GM23338 (cell line): ENCODE measurements around the gene PSMB7. TPM values are rescaled to one million over a fixed set of nuclear protein-coding genes. Genes with fewer than 3 reads are reported as not detected.

Experiments
- ATAC-seq: fragments of 200-7000 bp; cut with Tn5 transposase; 3 replicates; pipeline ENCODE4 v1.9.1; 2020
- DNase-seq: peaks from one replicate; pipeline ENCODE4 v3.0.0-alpha.2; 2015; ENCODE audit warnings: low spot score
- H2AFZ ChIP-seq: fragments of 200-600 bp; sonication (generic); 2 replicates; pipeline ENCODE4 v1.8.0; 2016; ENCODE audit warnings: antibody characterized with exemption, mild to moderate bottlenecking, moderate library complexity
- H3F3A ChIP-seq: fragments of 200-600 bp; sonication (generic); replicated peaks from 2 replicates; pipeline ENCODE4 v1.8.0; 2017; ENCODE audit warnings: antibody characterized with exemption, mixed run types, low read depth
- H3K27ac ChIP-seq: fragments of 200-600 bp; sonication (generic); 2 replicates; pipeline ENCODE4 v1.6.1; 2016; ENCODE audit warnings: low read depth
- H3K27me3 ChIP-seq: fragments of 200-600 bp; sonication (generic); 2 replicates; pipeline ENCODE4 v1.8.0; 2016; ENCODE audit warnings: mild to moderate bottlenecking, mixed run types, moderate library complexity; ENCODE audit not compliant: insufficient read depth
- H3K36me3 ChIP-seq: fragments of 200-600 bp; sonication (generic); 2 replicates; pipeline ENCODE4 v1.8.0; 2016; ENCODE audit warnings: mild to moderate bottlenecking; ENCODE audit not compliant: insufficient read depth
- H3K4me1 ChIP-seq: fragments of 200-600 bp; sonication (generic); 2 replicates; pipeline ENCODE4 v1.8.0; 2016; ENCODE audit warnings: mild to moderate bottlenecking, moderate library complexity; ENCODE audit not compliant: insufficient read depth
- H3K4me2 ChIP-seq: fragments of 200-600 bp; sonication (generic); 2 replicates; pipeline ENCODE4 v1.7.1; 2017; ENCODE audit warnings: mixed run types
- H3K4me3 ChIP-seq: fragments of 200-600 bp; sonication (generic); 2 replicates; pipeline ENCODE4 v1.6.1; 2016; ENCODE audit warnings: mixed run types
- H3K79me2 ChIP-seq: fragments of 200-600 bp; sonication (generic); replicated peaks from 2 replicates; pipeline ENCODE4 v1.8.0; 2017; ENCODE audit warnings: mild to moderate bottlenecking; ENCODE audit not compliant: insufficient read depth
- H3K9me2 ChIP-seq: fragments of 200-600 bp; sonication (generic); 2 replicates; pipeline ENCODE4 v1.8.0; 2017; ENCODE audit not compliant: insufficient read depth
- H4K20me1 ChIP-seq: fragments of 200-600 bp; sonication (generic); replicated peaks from 2 replicates; pipeline ENCODE4 v1.8.0; 2017; ENCODE audit warnings: mild to moderate bottlenecking; ENCODE audit not compliant: insufficient read depth
- H3K27ac Mint-ChIP-seq: 2 replicates; pipeline ENCODE4 v1.8.0; 2020; ENCODE audit warnings: inconsistent platforms, mild to moderate bottlenecking, moderate library complexity, mixed read lengths
- H3K27me3 Mint-ChIP-seq: 3 replicates; pipeline ENCODE4 v1.8.0; 2022; ENCODE audit warnings: low read depth, mild to moderate bottlenecking, moderate library complexity, mixed read lengths, inconsistent platforms; ENCODE audit not compliant: insufficient read depth, poor library complexity
- H3K36me3 Mint-ChIP-seq: 3 replicates; pipeline ENCODE4 v1.8.0; 2021; ENCODE audit warnings: low read depth, mild to moderate bottlenecking, inconsistent platforms, moderate library complexity, mixed read lengths
- H3K4me1 Mint-ChIP-seq: 3 replicates; pipeline ENCODE4 v1.8.0; 2020; ENCODE audit warnings: mild to moderate bottlenecking, inconsistent platforms, mixed read lengths
- H3K4me3 Mint-ChIP-seq: 3 replicates; pipeline ENCODE4 v1.8.0; 2021; ENCODE audit warnings: moderate library complexity, mild to moderate bottlenecking, inconsistent platforms, mixed read lengths
- H3K9me3 Mint-ChIP-seq: 3 replicates; pipeline ENCODE4 v1.8.0; 2020; ENCODE audit warnings: moderate library complexity, mild to moderate bottlenecking, inconsistent platforms, mixed read lengths
- CREB1 ChIP-seq: fragments of 250-450 bp; sonication (Bioruptor Pico); IDR thresholded peaks from 2 replicates; pipeline ENCODE4 v1.5.0; 2020; ENCODE audit warnings: low read depth, mild to moderate bottlenecking, moderate library complexity
- EZH2 ChIP-seq: fragments of 200-600 bp; sonication (generic); IDR thresholded peaks from one replicate; pipeline ENCODE4 v1.8.0; 2017; ENCODE audit warnings: antibody characterized with exemption, mild to moderate bottlenecking, low read depth; ENCODE audit not compliant: unreplicated experiment
- EZH2phosphoT487 ChIP-seq: fragments of 200-600 bp; sonication (generic); IDR thresholded peaks from one replicate; pipeline ENCODE4 v1.8.1; 2018; ENCODE audit warnings: antibody characterized with exemption; ENCODE audit not compliant: unreplicated experiment
- JUNB ChIP-seq: IDR thresholded peaks from one replicate; pipeline ENCODE4 v1.6.1; 2016; ENCODE audit warnings: antibody characterized with exemption; ENCODE audit not compliant: unreplicated experiment
- ZNF331 ChIP-seq: fragments of 250-450 bp; sonication (Bioruptor Pico); IDR thresholded peaks from 2 replicates; pipeline ENCODE4 v1.5.0; 2020; ENCODE audit warnings: low read depth, mild to moderate bottlenecking, moderate library complexity
- ZNF462 ChIP-seq: fragments of 250-450 bp; sonication (Bioruptor Pico); IDR thresholded peaks from 2 replicates; pipeline ENCODE4 v1.5.0; 2020; ENCODE audit warnings: mild to moderate bottlenecking, moderate library complexity
- polyA plus RNA-seq: library from polyadenylated mRNA; unstranded; fragments of >200 nt; fragmentation: Nextera tagmentation; extraction: Ambion mirVana; gene quantifications from 2 replicates; pipeline ENCODE4 v1.2.1, GENCODE V29; 2016
- total RNA-seq: library from RNA; depleted of rRNA; stranded (reverse); fragments of >200 nt; shearing (Covaris generic); gene quantifications from 2 replicates; pipeline ENCODE4 v1.2.3, GENCODE V29; 2014
- TF ChIP-seq, protein P1 (sequence below): IDR thresholded peaks from one replicate; pipeline ENCODE4 v1.6.1; 2018; ENCODE audit warnings: antibody characterized with exemption; ENCODE audit not compliant: unreplicated experiment
- TF ChIP-seq, protein P2 (sequence below), 2 experiments: fragments of 200-600 bp in 1 of 2; sonication (generic) in 1 of 2; conservative IDR thresholded peaks; 2 replicates each; pipeline versions ENCODE4 v1.5.1 to v1.6.1; 2016 to 2017; ENCODE audit warnings: antibody characterized with exemption in 2 of 2, low read depth in 2 of 2, mild to moderate bottlenecking in 2 of 2, moderate library complexity in 1 of 2

Gene PSMB7
- total and polyA plus RNA-seq, 2 experiments from 2014 or later, result 255 to 268 TPM

DNA sequence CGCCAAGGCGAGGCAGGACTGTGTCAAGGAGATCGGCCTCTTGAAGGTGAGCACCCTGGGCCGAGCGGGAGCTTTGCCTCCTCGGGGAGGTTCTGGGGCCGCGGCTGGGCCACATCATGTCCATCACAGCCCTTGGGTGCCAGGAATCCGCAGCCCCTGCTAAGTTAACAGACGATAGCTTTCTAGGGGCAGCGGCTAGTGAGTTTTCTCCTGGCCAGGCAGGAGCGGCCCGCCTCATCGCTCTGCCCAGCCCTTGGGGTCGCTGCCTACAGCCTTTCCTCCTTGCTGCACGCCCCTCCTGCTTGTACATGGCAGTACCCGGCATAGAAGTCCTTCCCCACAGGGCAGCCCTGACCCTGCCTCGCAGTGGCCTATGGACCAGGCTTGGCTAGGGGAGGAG is 101.3 kb downstream of the PSMB7 start:
- Mint-ChIP-seq H3K4me3 (no peak overlapping the region), H3K9me3 (no peaks in the 10 kb centered on the region; the same call in 2 of the 3 replicates), H3K27ac (no peak overlapping the region), H3K4me1 (no peaks in the 10 kb centered on the region), H3K36me3 (no peaks in the 10 kb centered on the region; the same call in 2 of the 3 replicates), H3K27me3 (peaks cover 8% of the 10 kb centered on the region)
- no peaks in the 10 kb centered on the region for H3K9me2 ChIP-seq
- H3K27me3 ChIP-seq, result no peaks in the 10 kb centered on the region
- H3K4me2 ChIP-seq, result no peak overlapping the region
- H3K79me2 ChIP-seq, result no peaks in the 10 kb centered on the region; the same call in 1 of the 2 replicates
- TF ChIP-seq JUNB (no peak), ZNF331 (CRISPR knock-in tag) (no peak), EZH2 (no peak), CREB1 (CRISPR knock-in tag) (no peak), EZH2phosphoT487 (no peak), ZNF462 (CRISPR knock-in tag) (no peak)
- TF ChIP-seq, protein P1, sequence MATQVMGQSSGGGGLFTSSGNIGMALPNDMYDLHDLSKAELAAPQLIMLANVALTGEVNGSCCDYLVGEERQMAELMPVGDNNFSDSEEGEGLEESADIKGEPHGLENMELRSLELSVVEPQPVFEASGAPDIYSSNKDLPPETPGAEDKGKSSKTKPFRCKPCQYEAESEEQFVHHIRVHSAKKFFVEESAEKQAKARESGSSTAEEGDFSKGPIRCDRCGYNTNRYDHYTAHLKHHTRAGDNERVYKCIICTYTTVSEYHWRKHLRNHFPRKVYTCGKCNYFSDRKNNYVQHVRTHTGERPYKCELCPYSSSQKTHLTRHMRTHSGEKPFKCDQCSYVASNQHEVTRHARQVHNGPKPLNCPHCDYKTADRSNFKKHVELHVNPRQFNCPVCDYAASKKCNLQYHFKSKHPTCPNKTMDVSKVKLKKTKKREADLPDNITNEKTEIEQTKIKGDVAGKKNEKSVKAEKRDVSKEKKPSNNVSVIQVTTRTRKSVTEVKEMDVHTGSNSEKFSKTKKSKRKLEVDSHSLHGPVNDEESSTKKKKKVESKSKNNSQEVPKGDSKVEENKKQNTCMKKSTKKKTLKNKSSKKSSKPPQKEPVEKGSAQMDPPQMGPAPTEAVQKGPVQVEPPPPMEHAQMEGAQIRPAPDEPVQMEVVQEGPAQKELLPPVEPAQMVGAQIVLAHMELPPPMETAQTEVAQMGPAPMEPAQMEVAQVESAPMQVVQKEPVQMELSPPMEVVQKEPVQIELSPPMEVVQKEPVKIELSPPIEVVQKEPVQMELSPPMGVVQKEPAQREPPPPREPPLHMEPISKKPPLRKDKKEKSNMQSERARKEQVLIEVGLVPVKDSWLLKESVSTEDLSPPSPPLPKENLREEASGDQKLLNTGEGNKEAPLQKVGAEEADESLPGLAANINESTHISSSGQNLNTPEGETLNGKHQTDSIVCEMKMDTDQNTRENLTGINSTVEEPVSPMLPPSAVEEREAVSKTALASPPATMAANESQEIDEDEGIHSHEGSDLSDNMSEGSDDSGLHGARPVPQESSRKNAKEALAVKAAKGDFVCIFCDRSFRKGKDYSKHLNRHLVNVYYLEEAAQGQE, result no peak
- TF ChIP-seq, protein P2, sequence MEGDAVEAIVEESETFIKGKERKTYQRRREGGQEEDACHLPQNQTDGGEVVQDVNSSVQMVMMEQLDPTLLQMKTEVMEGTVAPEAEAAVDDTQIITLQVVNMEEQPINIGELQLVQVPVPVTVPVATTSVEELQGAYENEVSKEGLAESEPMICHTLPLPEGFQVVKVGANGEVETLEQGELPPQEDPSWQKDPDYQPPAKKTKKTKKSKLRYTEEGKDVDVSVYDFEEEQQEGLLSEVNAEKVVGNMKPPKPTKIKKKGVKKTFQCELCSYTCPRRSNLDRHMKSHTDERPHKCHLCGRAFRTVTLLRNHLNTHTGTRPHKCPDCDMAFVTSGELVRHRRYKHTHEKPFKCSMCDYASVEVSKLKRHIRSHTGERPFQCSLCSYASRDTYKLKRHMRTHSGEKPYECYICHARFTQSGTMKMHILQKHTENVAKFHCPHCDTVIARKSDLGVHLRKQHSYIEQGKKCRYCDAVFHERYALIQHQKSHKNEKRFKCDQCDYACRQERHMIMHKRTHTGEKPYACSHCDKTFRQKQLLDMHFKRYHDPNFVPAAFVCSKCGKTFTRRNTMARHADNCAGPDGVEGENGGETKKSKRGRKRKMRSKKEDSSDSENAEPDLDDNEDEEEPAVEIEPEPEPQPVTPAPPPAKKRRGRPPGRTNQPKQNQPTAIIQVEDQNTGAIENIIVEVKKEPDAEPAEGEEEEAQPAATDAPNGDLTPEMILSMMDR (conservative IDR thresholded peaks at IDR 0.05; ENCODE audit: low read depth in 2 of 2), result no peak
- ATAC-seq, result no peak
- no peak overlapping the region for H2AFZ ChIP-seq
- H3F3A ChIP-seq, result no peaks in the 10 kb centered on the region
- no peak overlapping the region for H3K27ac ChIP-seq
- H3K4me1 ChIP-seq, result no peaks in the 10 kb centered on the region
- no peaks in the 10 kb centered on the region for H3K36me3 ChIP-seq
- no peak for DNase-seq
- H4K20me1 ChIP-seq, result no peaks in the 10 kb centered on the region
- H3K4me3 ChIP-seq, result no peak overlapping the region
